GM20000 (cell line): ENCODE data around the gene EHF.

Experiments used
- DNase-seq: peaks from one replicate; pipeline ENCODE4 v3.0.0; 2012; ENCODE audit warnings: low spot score
- TF ChIP-seq, protein P1 (sequence below): IDR thresholded peaks from 2 replicates; pipeline ENCODE4 v1.5.1; 2012; ENCODE audit warnings: mild to moderate bottlenecking, control low read depth; ENCODE audit errors: extremely low read depth, missing control alignments

EHF gene

GRCh38 chr11:34639545-34639944 is 18.7 kb downstream of the EHF start:
- TF ChIP-seq, protein P1, sequence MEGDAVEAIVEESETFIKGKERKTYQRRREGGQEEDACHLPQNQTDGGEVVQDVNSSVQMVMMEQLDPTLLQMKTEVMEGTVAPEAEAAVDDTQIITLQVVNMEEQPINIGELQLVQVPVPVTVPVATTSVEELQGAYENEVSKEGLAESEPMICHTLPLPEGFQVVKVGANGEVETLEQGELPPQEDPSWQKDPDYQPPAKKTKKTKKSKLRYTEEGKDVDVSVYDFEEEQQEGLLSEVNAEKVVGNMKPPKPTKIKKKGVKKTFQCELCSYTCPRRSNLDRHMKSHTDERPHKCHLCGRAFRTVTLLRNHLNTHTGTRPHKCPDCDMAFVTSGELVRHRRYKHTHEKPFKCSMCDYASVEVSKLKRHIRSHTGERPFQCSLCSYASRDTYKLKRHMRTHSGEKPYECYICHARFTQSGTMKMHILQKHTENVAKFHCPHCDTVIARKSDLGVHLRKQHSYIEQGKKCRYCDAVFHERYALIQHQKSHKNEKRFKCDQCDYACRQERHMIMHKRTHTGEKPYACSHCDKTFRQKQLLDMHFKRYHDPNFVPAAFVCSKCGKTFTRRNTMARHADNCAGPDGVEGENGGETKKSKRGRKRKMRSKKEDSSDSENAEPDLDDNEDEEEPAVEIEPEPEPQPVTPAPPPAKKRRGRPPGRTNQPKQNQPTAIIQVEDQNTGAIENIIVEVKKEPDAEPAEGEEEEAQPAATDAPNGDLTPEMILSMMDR = no peak
- no peak for DNase-seq

GRCh38 chr11:34640050-34640923 is 19.4 kb downstream of the EHF start:
- DNase-seq = no peak
- TF ChIP-seq, protein P1 = no peak

GRCh38 chr11:34640924-34641275 is 20.0 kb downstream of the EHF start:
- TF ChIP-seq, protein P1 = no peak
- no peak for DNase-seq

GRCh38 chr11:34641456-34641855 is 20.6 kb downstream of the EHF start:
- no peak for DNase-seq
- TF ChIP-seq, protein P1 = no peak

- DNase-seq = no peak
- TF ChIP-seq, protein P1 = no peak
These were observed 21.2 kb downstream of the EHF start for GRCh38 chr11:34642001-34642554.

GRCh38 chr11:34642873-34643272 is 22.0 kb downstream of the EHF start:
- no peak for DNase-seq
- TF ChIP-seq, protein P1 = no peak

GRCh38 chr11:34643311-34643710 is 22.4 kb downstream of the EHF start:
- no peak for DNase-seq
- TF ChIP-seq, protein P1 = no peak
